ENCODE data around the gene CCNDBP1. TPM values are rescaled to one million over a fixed set of nuclear protein-coding genes. Genes with fewer than 3 reads are reported as not detected.
"Not testable (repeated sequence)": the region's sequence is repeated elsewhere in the genome, so short reads cannot be mapped to it uniquely, and the experiment has no call there.

The CCNDBP1 gene
- total and polyA plus RNA-seq, 2 experiments from 2014 or later: 87.9 to 100 TPM

GRCh38 chr15:43196760-43197548, 11.8 kb downstream of the CCNDBP1 start:
- in situ Hi-C loops (cut with MboI): no loop called here
- H3K4me3 ChIP-seq: no peak overlapping the region
- TF ChIP-seq EZH2 (IDR thresholded peaks at IDR 0.05; ENCODE audit: insufficient read depth, poor library complexity, severe bottlenecking) (no peak), EZH2phosphoT487 (IDR thresholded peaks at IDR 0.05; ENCODE audit: insufficient read depth, low read depth) (no peak)
- no peak overlapping the region for H3K9ac ChIP-seq
- H3K9me3 ChIP-seq (ENCODE audit: low read depth): no peaks in the 10 kb centered on the region
- H2AFZ ChIP-seq: no peak overlapping the region
- H3K4me1 ChIP-seq (ENCODE audit: insufficient read depth): no peaks in the 10 kb centered on the region
- no peaks in the 10 kb centered on the region; the same call in 1 of the 2 replicates for H3F3A ChIP-seq (ENCODE audit: insufficient read depth)
- H3K36me3 ChIP-seq (ENCODE audit: low read depth): peaks cover 37% of the 10 kb centered on the region
- no peaks in the 10 kb centered on the region for H3K9me2 ChIP-seq (ENCODE audit: insufficient read depth)
- no peak overlapping the region for H3K27ac ChIP-seq
- no peaks in the 10 kb centered on the region for H3K27me3 ChIP-seq (replicated peaks; ENCODE audit: insufficient read depth)
- no peak for DNase-seq
- 81 to 85% methylated on average over 10 of the region's 10 CpGs for WGBS, 2 experiments (ENCODE audit: low coverage in 1 of 2, low lambda C conversion rate in 2 of 2, missing lambda C conversion rate in 2 of 2)
- H3K4me2 ChIP-seq (ENCODE audit: unreplicated experiment): no peak overlapping the region
- H3K79me2 ChIP-seq (ENCODE audit: insufficient read depth): no peaks in the 10 kb centered on the region
- H4K20me1 ChIP-seq (ENCODE audit: insufficient read depth): no peaks in the 10 kb centered on the region

GRCh38 chr15:43197773-43198172, 12.6 kb downstream of the CCNDBP1 start:
- WGBS, 2 experiments (ENCODE audit: low coverage in 1 of 2, low lambda C conversion rate in 2 of 2, missing lambda C conversion rate in 2 of 2): 93 to 94% methylated on average over 3 of the region's 3 CpGs
- H2AFZ ChIP-seq; H3K9me3 ChIP-seq (ENCODE audit: low read depth); H3K27me3 ChIP-seq (replicated peaks; ENCODE audit: insufficient read depth); H3K9ac ChIP-seq; in situ Hi-C loops (cut with MboI); H3K4me1 ChIP-seq (ENCODE audit: insufficient read depth); H3K9me2 ChIP-seq (ENCODE audit: insufficient read depth); H3K27ac ChIP-seq; H4K20me1 ChIP-seq (ENCODE audit: insufficient read depth); H3K79me2 ChIP-seq (ENCODE audit: insufficient read depth); H3K4me2 ChIP-seq (ENCODE audit: unreplicated experiment); H3F3A ChIP-seq (ENCODE audit: insufficient read depth); H3K4me3 ChIP-seq; DNase-seq: not testable (repeated sequence)
- peaks cover 29% of the 10 kb centered on the region for H3K36me3 ChIP-seq (ENCODE audit: low read depth)

- H3K79me2 ChIP-seq (ENCODE audit: insufficient read depth); H3K9me2 ChIP-seq (ENCODE audit: insufficient read depth); H3F3A ChIP-seq (ENCODE audit: insufficient read depth); H3K4me3 ChIP-seq; DNase-seq; H3K9me3 ChIP-seq (ENCODE audit: low read depth); in situ Hi-C loops (cut with MboI); H3K27ac ChIP-seq; H4K20me1 ChIP-seq (ENCODE audit: insufficient read depth); H3K4me1 ChIP-seq (ENCODE audit: insufficient read depth); H3K4me2 ChIP-seq (ENCODE audit: unreplicated experiment); H3K27me3 ChIP-seq (replicated peaks; ENCODE audit: insufficient read depth); H2AFZ ChIP-seq; H3K9ac ChIP-seq: not testable (repeated sequence)
- 93 to 98% methylated on average over 4 of the region's 4 CpGs for WGBS, 2 experiments (ENCODE audit: low coverage in 1 of 2, low lambda C conversion rate in 2 of 2, missing lambda C conversion rate in 2 of 2)
- peaks cover 23% of the 10 kb centered on the region for H3K36me3 ChIP-seq (ENCODE audit: low read depth)
These were observed 13.4 kb downstream of the CCNDBP1 start for GRCh38 chr15:43198556-43198955.

GRCh38 chr15:43198992-43199391, 13.8 kb downstream of the CCNDBP1 start:
- no peaks in the 10 kb centered on the region for H3K9me2 ChIP-seq (ENCODE audit: insufficient read depth)
- H4K20me1 ChIP-seq (ENCODE audit: insufficient read depth): no peaks in the 10 kb centered on the region
- DNase-seq: no peak
- no peak overlapping the region for H3K4me2 ChIP-seq (ENCODE audit: unreplicated experiment)
- H3K4me1 ChIP-seq (ENCODE audit: insufficient read depth): no peaks in the 10 kb centered on the region
- H3K9ac ChIP-seq: no peak overlapping the region
- TF ChIP-seq EZH2 (IDR thresholded peaks at IDR 0.05; ENCODE audit: insufficient read depth, poor library complexity, severe bottlenecking) (no peak), EZH2phosphoT487 (IDR thresholded peaks at IDR 0.05; ENCODE audit: insufficient read depth, low read depth) (no peak)
- peaks cover 20% of the 10 kb centered on the region for H3K36me3 ChIP-seq (ENCODE audit: low read depth)
- no peak overlapping the region for H3K27ac ChIP-seq
- H3F3A ChIP-seq (ENCODE audit: insufficient read depth): no peaks in the 10 kb centered on the region; the same call in 1 of the 2 replicates
- no peaks in the 10 kb centered on the region for H3K9me3 ChIP-seq (ENCODE audit: low read depth)
- no peaks in the 10 kb centered on the region for H3K79me2 ChIP-seq (ENCODE audit: insufficient read depth)
- in situ Hi-C loops (cut with MboI): no loop called here
- H3K27me3 ChIP-seq (replicated peaks; ENCODE audit: insufficient read depth): no peaks in the 10 kb centered on the region
- 85 to 90% methylated on average over 3 of the region's 3 CpGs for WGBS, 2 experiments (ENCODE audit: low coverage in 1 of 2, low lambda C conversion rate in 2 of 2, missing lambda C conversion rate in 2 of 2)
- no peak overlapping the region for H2AFZ ChIP-seq
- H3K4me3 ChIP-seq: no peak overlapping the region
